ENCODE data around the gene PARP9. TPM values are rescaled to one million over a fixed set of nuclear protein-coding genes. Genes with fewer than 3 reads are reported as not detected.
A peak's percentile ranks its signal among the peaks of the same experiment; 100 is the strongest.

PARP9 gene
- total and polyA plus RNA-seq, 2 of the 13 experiments (the other 11 are each of a cell fraction or from before 2014, with no cell fraction given) = 6.5 to 10.6 TPM

DNA sequence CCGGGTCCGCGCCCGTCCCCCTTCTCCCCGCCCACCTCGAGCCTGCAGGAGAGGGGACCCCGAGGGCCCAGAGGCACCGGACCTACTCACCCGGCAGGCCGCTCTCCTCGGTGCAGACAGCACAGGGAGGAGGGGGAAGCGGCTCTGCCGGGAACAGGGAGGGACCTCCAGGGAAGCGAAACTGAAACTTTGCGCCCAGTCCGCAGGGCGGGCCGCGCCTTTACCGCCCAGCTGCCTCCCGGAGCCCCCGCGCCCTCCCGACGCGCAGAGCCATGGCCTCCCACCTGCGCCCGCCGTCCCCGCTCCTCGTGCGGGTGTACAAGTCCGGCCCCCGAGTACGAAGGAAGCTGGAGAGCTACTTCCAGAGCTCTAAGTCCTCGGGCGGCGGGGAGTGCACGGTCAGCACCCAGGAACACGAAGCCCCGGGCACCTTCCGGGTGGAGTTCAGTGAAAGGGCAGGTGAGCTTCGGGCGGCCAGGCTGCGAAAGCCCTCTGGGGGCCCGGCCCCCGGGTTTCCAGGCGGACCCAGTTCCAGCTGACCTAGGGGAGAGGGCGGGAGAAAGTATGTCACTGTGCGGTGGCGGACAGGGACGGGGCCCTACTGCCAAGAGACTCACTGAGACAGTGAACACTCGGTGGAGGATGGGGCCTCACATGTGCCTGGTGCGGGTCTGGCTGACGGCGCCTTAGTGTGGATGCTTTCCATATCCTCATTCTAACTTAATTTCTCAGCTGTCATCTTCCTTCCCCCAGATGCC, at the start of gene PARP9, which contains the start of gene DTX3L (continued):
- TF ChIP-seq, protein P1, sequence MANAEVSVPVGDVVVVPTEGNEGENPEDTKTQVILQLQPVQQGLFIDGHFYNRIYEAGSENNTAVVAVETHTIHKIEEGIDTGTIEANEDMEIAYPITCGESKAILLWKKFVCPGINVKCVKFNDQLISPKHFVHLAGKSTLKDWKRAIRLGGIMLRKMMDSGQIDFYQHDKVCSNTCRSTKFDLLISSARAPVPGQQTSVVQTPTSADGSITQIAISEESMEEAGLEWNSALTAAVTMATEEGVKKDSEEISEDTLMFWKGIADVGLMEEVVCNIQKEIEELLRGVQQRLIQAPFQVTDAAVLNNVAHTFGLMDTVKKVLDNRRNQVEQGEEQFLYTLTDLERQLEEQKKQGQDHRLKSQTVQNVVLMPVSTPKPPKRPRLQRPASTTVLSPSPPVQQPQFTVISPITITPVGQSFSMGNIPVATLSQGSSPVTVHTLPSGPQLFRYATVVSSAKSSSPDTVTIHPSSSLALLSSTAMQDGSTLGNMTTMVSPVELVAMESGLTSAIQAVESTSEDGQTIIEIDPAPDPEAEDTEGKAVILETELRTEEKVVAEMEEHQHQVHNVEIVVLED (CRISPR knock-in tag; IDR thresholded peaks at IDR 0.05; ENCODE audit: borderline replicate concordance) = peak; percentile 38; the same call in 1 of the 2 replicates
- TF ChIP-seq ZNF549 (CRISPR knock-in tag; IDR thresholded peaks at IDR 0.05) = no peak
- TF ChIP-seq CEBPG (CRISPR knock-in tag; IDR thresholded peaks at IDR 0.05) = peak; percentile 35; the same call in 1 of the 2 replicates
- TF ChIP-seq WIZ (CRISPR knock-in tag; IDR thresholded peaks at IDR 0.05) = no peak
- TF ChIP-seq HOXA9 (CRISPR knock-in tag; IDR thresholded peaks at IDR 0.05; ENCODE audit: borderline replicate concordance) = no peak
- TF ChIP-seq ATF7 (IDR thresholded peaks at IDR 0.05) = no peak
- no peak; the same call in 1 of the 2 replicates for TF ChIP-seq ATF7 (CRISPR knock-in tag; IDR thresholded peaks at IDR 0.05)
- peak; percentile 78; the same call in 1 of the 2 replicates for TF ChIP-seq MTF1 (CRISPR knock-in tag; IDR thresholded peaks at IDR 0.05)
- TF ChIP-seq, protein P2, sequence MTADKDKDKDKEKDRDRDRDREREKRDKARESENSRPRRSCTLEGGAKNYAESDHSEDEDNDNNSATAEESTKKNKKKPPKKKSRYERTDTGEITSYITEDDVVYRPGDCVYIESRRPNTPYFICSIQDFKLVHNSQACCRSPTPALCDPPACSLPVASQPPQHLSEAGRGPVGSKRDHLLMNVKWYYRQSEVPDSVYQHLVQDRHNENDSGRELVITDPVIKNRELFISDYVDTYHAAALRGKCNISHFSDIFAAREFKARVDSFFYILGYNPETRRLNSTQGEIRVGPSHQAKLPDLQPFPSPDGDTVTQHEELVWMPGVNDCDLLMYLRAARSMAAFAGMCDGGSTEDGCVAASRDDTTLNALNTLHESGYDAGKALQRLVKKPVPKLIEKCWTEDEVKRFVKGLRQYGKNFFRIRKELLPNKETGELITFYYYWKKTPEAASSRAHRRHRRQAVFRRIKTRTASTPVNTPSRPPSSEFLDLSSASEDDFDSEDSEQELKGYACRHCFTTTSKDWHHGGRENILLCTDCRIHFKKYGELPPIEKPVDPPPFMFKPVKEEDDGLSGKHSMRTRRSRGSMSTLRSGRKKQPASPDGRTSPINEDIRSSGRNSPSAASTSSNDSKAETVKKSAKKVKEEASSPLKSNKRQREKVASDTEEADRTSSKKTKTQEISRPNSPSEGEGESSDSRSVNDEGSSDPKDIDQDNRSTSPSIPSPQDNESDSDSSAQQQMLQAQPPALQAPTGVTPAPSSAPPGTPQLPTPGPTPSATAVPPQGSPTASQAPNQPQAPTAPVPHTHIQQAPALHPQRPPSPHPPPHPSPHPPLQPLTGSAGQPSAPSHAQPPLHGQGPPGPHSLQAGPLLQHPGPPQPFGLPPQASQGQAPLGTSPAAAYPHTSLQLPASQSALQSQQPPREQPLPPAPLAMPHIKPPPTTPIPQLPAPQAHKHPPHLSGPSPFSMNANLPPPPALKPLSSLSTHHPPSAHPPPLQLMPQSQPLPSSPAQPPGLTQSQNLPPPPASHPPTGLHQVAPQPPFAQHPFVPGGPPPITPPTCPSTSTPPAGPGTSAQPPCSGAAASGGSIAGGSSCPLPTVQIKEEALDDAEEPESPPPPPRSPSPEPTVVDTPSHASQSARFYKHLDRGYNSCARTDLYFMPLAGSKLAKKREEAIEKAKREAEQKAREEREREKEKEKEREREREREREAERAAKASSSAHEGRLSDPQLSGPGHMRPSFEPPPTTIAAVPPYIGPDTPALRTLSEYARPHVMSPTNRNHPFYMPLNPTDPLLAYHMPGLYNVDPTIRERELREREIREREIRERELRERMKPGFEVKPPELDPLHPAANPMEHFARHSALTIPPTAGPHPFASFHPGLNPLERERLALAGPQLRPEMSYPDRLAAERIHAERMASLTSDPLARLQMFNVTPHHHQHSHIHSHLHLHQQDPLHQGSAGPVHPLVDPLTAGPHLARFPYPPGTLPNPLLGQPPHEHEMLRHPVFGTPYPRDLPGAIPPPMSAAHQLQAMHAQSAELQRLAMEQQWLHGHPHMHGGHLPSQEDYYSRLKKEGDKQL (CRISPR knock-in tag; IDR thresholded peaks at IDR 0.05; ENCODE audit: low read depth) = no peak
- no peak; the same call in 1 of the 2 replicates for TF ChIP-seq TP53 (CRISPR knock-in tag; conservative IDR thresholded peaks at IDR 0.05)
- peak; percentile 74; the same call in 1 of the 2 replicates for TF ChIP-seq DMAP1 (CRISPR knock-in tag; IDR thresholded peaks at IDR 0.05)
- TF ChIP-seq, protein P3, sequence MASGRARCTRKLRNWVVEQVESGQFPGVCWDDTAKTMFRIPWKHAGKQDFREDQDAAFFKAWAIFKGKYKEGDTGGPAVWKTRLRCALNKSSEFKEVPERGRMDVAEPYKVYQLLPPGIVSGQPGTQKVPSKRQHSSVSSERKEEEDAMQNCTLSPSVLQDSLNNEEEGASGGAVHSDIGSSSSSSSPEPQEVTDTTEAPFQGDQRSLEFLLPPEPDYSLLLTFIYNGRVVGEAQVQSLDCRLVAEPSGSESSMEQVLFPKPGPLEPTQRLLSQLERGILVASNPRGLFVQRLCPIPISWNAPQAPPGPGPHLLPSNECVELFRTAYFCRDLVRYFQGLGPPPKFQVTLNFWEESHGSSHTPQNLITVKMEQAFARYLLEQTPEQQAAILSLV (CRISPR knock-in tag; IDR thresholded peaks at IDR 0.05; ENCODE audit: borderline replicate concordance) = peak; percentile 90; the same call in 1 of the 2 replicates
- no peak; the same call in 1 of the 2 replicates for TF ChIP-seq MAFF (IDR thresholded peaks at IDR 0.05; ENCODE audit: low read depth, low read length)
- no peak for TF ChIP-seq ZNF790 (CRISPR knock-in tag; IDR thresholded peaks at IDR 0.05; ENCODE audit: borderline replicate concordance)
- TF ChIP-seq, protein P4, sequence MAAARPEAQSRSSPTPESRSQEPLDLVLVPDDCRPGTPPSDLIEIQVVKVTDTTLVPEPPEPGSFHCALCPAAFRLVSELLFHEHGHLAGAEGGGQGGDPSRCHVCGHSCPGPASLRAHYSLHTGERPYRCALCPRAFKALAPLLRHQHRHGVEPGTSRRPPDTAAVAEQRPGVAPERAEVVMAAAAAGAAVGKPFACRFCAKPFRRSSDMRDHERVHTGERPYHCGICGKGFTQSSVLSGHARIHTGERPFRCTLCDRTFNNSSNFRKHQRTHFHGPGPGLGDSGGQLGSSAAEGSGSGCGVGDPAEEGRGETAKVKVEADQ (CRISPR knock-in tag; IDR thresholded peaks at IDR 0.05; ENCODE audit: borderline replicate concordance) = peak; percentile 62; the same call in 1 of the 2 replicates
- no peak for TF ChIP-seq MBD4 (IDR thresholded peaks at IDR 0.05; ENCODE audit: borderline replicate concordance, low read length)
- peak; percentile 69 for TF ChIP-seq ZNF331 (CRISPR knock-in tag; IDR thresholded peaks at IDR 0.05)
- TF ChIP-seq ZNF329 (CRISPR knock-in tag; IDR thresholded peaks at IDR 0.05; ENCODE audit: low read depth) = no peak
- peak; percentile 92 for TF ChIP-seq ZNF230 (CRISPR knock-in tag; IDR thresholded peaks at IDR 0.05)
- TF ChIP-seq NR2C2 (CRISPR knock-in tag; IDR thresholded peaks at IDR 0.05; ENCODE audit: borderline replicate concordance) = peak; percentile 46; the same call in 1 of the 2 replicates
- TF ChIP-seq TRIM24 (CRISPR knock-in tag; IDR thresholded peaks at IDR 0.05) = no peak
- 0 out of 2 replicates have a peak, but pooled peaks have one; percentile 53 for TF ChIP-seq ZNF878 (CRISPR knock-in tag; IDR thresholded peaks at IDR 0.05)
